ENCODE results near the gene WDR86.

Gene WDR86

GRCh38 chr7:151375530-151376217 is 34.2 kb downstream of the WDR86 start:
- ATAC-seq: no peak
- TF ChIP-seq ISL1 (CRISPR knock-in tag; IDR thresholded peaks at IDR 0.05): no peak
- no peak for TF ChIP-seq PATZ1 (CRISPR knock-in tag; IDR thresholded peaks at IDR 0.05; ENCODE audit: borderline replicate concordance)
- no peak for TF ChIP-seq SNAI2 (CRISPR knock-in tag; IDR thresholded peaks at IDR 0.05)
- TF ChIP-seq ZNF70 (CRISPR knock-in tag; IDR thresholded peaks at IDR 0.05): no peak
- TF ChIP-seq ZFP3 (CRISPR knock-in tag; IDR thresholded peaks at IDR 0.05): no peak
- no peak for TF ChIP-seq CSDC2 (CRISPR knock-in tag; IDR thresholded peaks at IDR 0.05)
- no peak for TF ChIP-seq RARB (CRISPR knock-in tag; IDR thresholded peaks at IDR 0.05)
- TF ChIP-seq ZNF8 (CRISPR knock-in tag; IDR thresholded peaks at IDR 0.05): no peak

DNA sequence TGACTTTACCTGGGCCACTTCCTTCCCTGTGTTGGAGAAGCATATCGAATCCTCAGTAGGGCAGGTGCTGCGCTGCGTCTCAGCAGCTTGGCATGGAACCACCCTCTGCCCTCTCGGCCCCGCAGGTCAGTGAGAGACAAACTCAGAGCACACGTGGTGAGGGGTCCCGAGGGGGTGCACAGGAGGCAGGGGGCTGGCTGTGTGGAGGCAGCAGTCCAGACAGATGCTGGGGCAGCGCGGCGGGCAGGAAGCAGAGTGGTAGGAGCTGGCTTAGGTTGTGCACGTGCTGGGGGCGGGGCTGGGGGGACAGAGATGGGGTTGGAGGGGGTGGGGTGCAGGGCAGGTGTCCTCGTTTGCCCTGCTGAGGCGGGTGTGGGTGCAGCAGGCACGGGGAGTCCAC is 35.1 kb downstream of the WDR86 start:
- no peak for TF ChIP-seq TOX (CRISPR knock-in tag; IDR thresholded peaks at IDR 0.05; ENCODE audit: borderline replicate concordance)
- TF ChIP-seq SNAI2 (CRISPR knock-in tag; IDR thresholded peaks at IDR 0.05): no peak
- TF ChIP-seq, protein P1, sequence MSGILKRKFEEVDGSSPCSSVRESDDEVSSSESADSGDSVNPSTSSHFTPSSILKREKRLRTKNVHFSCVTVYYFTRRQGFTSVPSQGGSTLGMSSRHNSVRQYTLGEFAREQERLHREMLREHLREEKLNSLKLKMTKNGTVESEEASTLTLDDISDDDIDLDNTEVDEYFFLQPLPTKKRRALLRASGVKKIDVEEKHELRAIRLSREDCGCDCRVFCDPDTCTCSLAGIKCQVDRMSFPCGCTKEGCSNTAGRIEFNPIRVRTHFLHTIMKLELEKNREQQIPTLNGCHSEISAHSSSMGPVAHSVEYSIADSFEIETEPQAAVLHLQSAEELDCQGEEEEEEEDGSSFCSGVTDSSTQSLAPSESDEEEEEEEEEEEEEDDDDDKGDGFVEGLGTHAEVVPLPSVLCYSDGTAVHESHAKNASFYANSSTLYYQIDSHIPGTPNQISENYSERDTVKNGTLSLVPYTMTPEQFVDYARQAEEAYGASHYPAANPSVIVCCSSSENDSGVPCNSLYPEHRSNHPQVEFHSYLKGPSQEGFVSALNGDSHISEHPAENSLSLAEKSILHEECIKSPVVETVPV (CRISPR knock-in tag; IDR thresholded peaks at IDR 0.05): no peak
- no peak for TF ChIP-seq BACH2 (CRISPR knock-in tag; IDR thresholded peaks at IDR 0.05; ENCODE audit: borderline replicate concordance)
- no peak for TF ChIP-seq POU6F1 (CRISPR knock-in tag; IDR thresholded peaks at IDR 0.05; ENCODE audit: borderline replicate concordance, low read depth)
- TF ChIP-seq ZFP3 (CRISPR knock-in tag; IDR thresholded peaks at IDR 0.05): no peak
- no peak for ATAC-seq

DNA sequence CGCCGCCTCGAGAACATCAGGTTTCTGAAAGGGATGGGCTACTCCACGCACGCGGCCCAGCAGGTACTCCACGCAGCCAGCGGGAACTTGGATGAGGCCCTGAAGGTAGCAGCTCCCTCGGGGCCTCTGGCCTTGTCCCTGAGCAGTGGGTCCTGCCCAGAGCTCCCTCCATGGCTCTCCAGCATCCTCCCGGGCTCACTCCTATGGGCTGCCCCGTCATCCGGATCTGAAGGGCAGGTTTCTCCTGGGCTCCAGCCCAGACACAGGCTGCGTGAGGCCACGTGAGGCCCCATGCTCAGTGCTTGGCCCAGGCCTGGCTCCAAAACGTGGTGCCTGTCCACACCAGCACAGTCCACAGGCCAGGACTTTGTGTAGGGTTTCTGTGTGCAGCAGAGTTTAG is 35.7 kb downstream of the WDR86 start:
- TF ChIP-seq CSDC2 (CRISPR knock-in tag; IDR thresholded peaks at IDR 0.05) (no peak), ZNF8 (CRISPR knock-in tag; IDR thresholded peaks at IDR 0.05) (no peak), TCF4 (CRISPR knock-in tag; IDR thresholded peaks at IDR 0.05; ENCODE audit: borderline replicate concordance) (no peak), SNAI2 (CRISPR knock-in tag; IDR thresholded peaks at IDR 0.05) (no peak), ISL1 (CRISPR knock-in tag; IDR thresholded peaks at IDR 0.05) (no peak), BACH2 (CRISPR knock-in tag; IDR thresholded peaks at IDR 0.05; ENCODE audit: borderline replicate concordance) (no peak), ZNF70 (CRISPR knock-in tag; IDR thresholded peaks at IDR 0.05) (no peak), ARNTL (CRISPR knock-in tag; IDR thresholded peaks at IDR 0.05; ENCODE audit: borderline replicate concordance, low read depth) (no peak), ZFP30 (CRISPR knock-in tag; IDR thresholded peaks at IDR 0.05) (no peak), ZFP3 (CRISPR knock-in tag; IDR thresholded peaks at IDR 0.05) (no peak), ZNF565 (CRISPR knock-in tag; conservative IDR thresholded peaks at IDR 0.05; ENCODE audit: low read depth) (no peak), CREB5 (CRISPR knock-in tag; IDR thresholded peaks at IDR 0.05; ENCODE audit: low read depth) (no peak), GLIS3 (CRISPR knock-in tag; IDR thresholded peaks at IDR 0.05) (no peak), RARB (CRISPR knock-in tag; IDR thresholded peaks at IDR 0.05) (no peak), ESRRG (CRISPR knock-in tag; IDR thresholded peaks at IDR 0.05) (no peak), PPARA (CRISPR knock-in tag; IDR thresholded peaks at IDR 0.05; ENCODE audit: borderline replicate concordance) (no peak), POU6F1 (CRISPR knock-in tag; IDR thresholded peaks at IDR 0.05; ENCODE audit: borderline replicate concordance, low read depth) (no peak)
- TF ChIP-seq, protein P1 (CRISPR knock-in tag; IDR thresholded peaks at IDR 0.05): no peak
- TF ChIP-seq, protein P2, sequence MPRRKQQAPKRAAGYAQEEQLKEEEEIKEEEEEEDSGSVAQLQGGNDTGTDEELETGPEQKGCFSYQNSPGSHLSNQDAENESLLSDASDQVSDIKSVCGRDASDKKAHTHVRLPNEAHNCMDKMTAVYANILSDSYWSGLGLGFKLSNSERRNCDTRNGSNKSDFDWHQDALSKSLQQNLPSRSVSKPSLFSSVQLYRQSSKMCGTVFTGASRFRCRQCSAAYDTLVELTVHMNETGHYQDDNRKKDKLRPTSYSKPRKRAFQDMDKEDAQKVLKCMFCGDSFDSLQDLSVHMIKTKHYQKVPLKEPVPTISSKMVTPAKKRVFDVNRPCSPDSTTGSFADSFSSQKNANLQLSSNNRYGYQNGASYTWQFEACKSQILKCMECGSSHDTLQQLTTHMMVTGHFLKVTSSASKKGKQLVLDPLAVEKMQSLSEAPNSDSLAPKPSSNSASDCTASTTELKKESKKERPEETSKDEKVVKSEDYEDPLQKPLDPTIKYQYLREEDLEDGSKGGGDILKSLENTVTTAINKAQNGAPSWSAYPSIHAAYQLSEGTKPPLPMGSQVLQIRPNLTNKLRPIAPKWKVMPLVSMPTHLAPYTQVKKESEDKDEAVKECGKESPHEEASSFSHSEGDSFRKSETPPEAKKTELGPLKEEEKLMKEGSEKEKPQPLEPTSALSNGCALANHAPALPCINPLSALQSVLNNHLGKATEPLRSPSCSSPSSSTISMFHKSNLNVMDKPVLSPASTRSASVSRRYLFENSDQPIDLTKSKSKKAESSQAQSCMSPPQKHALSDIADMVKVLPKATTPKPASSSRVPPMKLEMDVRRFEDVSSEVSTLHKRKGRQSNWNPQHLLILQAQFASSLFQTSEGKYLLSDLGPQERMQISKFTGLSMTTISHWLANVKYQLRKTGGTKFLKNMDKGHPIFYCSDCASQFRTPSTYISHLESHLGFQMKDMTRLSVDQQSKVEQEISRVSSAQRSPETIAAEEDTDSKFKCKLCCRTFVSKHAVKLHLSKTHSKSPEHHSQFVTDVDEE (CRISPR knock-in tag; IDR thresholded peaks at IDR 0.05): no peak
- no peak for ATAC-seq

Data from SK-N-SH treated with all-trans-retinoic acid at 6 μM for 48 hours (cell line).